ENCODE results near the gene GNG12.
"Not testable (repeated sequence)": the region's sequence is repeated elsewhere in the genome, so short reads cannot be mapped to it uniquely, and the experiment has no call there.

The GNG12 gene

DNA sequence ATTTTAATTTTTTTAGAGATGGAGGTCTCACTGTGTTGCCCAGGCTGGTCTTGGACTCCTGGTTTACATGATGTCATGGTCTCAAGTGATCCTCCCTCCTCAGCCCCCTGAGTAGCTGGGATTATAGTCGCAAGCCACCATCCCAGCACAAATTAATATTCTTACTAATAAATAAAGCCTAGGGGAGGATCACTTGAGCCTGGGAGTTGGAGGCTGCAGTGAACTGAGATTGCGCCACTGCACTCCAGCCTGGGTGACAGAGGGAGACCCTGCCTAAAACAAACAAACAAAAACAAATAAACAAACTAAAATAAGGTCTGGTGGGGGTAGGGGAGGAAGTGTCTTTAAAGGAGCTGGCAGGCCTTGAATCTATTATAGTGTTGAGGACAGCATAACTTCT is 157.0 kb downstream of the GNG12 start:
- peak; percentile 71 for DNase-seq

DNA sequence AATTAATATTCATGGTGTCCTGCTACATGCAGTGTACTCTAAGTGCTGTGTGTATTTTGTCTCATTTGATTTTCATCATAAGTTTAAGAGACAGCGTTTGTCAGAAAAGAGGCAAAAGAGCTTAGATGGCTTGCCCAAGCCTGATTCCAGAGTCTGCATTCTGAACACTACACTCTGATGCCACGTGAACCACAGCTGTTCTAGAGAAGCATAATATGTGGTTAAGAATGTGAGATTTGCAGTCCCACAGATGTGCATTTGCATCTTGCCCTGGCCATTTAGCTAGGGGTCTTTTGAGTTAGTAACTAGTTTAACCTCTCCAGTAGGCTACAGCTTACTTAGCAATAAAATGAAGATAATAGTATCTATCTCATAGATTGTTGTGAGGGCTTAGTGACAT is 157.5 kb downstream of the GNG12 start:
- peak; percentile 48 for DNase-seq

GRCh38 chr1:67674260-67675011 is 158.8 kb downstream of the GNG12 start:
- DNase-seq, result peak; percentile 97

DNA sequence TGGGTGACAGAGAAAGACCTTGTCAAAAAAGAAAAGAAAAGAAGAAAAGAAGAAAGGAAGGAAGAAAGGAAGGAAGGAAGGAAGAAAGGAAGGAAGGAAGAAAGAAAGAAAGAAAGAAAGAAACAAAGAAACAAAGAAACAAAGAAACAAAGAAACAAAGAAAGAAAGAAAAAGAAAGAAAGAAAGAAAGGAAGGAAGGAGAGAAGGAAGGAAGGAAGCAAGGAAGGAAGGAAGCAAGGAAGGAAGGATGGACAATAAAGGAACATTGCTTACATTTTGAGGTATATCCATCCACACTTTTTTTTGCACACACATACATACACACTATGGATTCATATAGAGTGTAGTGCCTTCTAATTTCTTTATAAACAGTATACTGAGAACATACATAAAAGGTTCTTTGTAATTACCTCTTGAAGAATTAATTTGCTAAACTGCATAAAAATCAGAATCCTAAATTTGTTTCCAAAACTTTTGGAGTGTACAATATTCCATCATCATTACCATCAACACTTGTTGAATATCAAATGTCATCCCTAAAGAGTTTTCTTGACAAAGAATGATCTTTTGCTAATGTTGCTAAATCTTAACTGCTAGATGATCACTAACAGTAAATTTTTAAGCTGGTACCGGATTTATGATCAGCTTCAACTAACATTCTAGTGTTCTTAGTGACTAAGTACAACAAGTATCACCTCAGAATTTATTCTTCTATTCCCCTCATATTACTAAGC is 159.6 kb downstream of the GNG12 start:
- no peak for DNase-seq

DNA sequence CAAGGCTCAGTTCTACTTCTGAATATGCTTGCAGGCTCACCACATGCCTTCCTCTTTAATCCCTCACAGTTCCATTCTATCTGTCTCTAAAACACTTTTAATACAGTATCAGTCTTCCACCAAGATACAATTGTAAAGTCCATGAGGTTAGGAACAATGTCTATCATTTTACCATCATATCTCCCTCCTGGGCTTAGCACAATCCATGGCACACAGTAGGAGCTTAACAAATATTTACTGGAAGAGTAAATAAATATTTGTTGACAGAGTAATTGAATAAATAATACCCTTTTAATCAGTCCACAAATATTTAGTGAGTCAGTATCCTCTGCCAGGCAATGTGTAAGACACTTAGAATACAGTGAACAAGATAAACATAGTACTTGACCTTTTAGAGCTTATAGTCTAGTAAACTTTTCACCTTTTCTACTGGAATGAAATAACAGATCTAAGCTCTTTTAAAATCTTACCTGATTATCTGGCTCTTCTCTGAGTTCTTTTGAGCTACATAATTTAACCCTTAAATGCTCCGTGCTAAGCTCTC is 160.9 kb downstream of the GNG12 start:
- DNase-seq, result no peak

DNA sequence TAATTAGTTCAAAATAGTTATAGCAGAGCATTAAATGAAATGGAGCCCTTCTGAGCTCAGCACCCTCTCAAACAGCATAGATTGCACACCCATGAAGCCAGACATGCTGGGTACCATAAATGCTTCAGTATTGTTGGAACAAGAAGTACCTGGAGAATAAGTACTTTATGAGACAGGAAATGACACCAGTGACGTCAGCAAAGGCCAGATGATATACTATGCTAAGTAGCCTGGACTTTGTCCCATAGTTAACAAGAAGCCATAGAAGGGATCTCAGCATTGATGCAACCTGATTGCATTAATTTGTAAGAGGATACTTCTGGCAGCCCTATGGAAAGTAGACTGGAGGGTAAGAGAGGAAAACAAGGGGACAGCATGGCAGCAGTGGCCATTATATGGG is 164.6 kb downstream of the GNG12 start:
- no peak for DNase-seq

DNA sequence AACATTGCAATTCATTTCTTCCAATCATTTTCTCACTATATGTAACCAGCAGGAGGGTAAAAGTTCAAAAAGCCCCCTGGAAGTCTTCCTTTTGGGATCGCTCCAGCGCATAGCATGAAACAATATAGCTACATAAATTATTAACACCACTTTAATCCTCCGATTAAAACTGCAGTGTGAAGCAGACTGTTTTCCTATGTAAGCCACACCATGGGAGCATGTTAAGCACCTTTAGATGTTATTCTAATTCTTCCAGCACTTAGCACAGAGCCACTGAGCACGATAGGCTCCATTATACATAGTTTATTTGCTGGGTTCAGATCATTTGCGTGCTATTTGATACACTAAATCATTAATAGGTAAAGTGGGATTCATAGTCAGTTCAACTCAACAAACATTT is 166.6 kb downstream of the GNG12 start:
- peak; percentile 49 for DNase-seq

- DNase-seq, result not testable (repeated sequence)
These were observed 168.0 kb downstream of the GNG12 start for GRCh38 chr1:67665307-67665706.

GRCh38 chr1:67664048-67664447 is 169.2 kb downstream of the GNG12 start:
- DNase-seq, result no peak

GRCh38 chr1:67662884-67663283 is 170.4 kb downstream of the GNG12 start:
- DNase-seq, result no peak

DNA sequence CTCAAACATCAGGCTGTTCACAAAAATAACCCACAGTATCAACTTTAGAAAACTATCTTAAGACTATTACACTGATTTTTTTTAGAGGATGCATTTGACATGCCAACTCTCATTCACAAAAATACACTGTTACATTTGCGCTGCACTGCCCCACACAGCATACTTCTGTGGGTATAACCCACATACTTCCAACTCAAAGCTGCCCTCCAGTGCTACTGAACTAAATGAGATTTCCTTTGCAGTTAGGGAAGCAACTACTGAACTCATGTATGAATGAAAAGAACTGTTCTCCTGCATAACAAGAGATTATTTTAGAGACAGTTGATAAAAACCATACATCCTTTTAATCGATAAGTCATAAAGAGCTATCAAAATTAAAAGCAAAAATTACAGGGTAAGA is 174.0 kb downstream of the GNG12 start:
- DNase-seq, result no peak

- DNase-seq, result not testable (repeated sequence)
These were observed 176.1 kb downstream of the GNG12 start for GRCh38 chr1:67657152-67657551.

DNA sequence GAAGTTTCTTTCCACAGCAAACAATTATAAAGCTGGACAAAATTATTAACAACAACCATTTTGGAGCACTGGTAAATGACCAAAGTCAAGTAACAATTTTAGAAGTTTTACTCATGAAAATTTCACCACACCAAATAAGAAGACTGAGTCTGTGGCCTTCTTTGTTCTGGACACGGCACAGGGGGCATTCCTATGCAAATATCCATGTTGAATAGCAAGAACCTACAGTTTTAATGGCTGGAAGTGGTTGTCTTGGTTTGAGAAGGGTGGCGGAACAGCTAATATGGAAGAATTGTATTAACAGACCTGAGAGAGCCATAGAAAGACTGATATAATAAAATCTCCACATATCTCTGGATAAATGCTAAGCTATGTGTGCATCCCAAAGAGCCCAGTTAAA is 177.7 kb downstream of the GNG12 start:
- DNase-seq, result no peak

DNA sequence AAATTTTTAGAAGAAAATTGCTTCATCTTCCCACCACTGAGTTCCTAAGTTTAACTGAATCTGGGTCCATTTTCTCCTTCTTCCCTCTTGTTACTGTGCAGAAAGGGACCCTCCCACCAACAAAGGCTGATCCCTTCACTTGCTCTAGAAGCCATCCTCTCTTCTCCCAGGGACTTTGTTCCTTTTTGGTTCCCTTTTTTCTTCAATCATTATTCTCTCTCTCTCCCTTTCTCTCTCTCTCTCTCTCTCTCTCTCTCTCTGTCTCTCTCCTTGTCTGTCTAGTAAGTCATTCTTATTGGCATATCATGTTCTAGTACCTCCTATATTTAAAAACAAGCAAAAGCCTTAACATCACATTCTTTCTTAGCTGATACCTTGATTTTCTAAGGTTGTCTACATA is 180.0 kb downstream of the GNG12 start:
- DNase-seq, result no peak

DNA sequence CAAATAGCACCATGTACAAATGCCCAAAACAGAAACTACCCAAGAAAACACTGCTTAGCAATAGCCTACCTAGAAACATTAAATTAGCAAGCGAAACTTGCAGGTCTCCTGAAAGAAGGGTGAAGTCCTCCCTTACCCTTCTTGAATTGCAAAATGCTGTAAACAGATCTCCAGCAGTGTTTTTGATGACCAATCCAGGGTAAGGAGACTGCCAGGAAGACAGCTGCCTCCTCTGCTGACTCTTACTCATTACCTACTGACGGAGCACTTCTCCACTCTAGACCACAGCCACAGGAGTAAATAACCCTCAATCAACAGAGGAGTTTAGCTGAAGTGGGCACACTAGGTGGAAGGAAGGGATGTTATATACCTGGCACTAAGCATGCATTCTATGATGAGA is 180.5 kb downstream of the GNG12 start:
- DNase-seq, result no peak

Measured in NCI-H82 (cell line).